Umbilical cord (tissue), 2 donors: ENCODE data around the gene CRISP3. TPM values are rescaled to one million over a fixed set of nuclear protein-coding genes. Genes with fewer than 3 reads are reported as not detected.
"Not testable (repeated sequence)": the region's sequence is repeated elsewhere in the genome, so short reads cannot be mapped to it uniquely, and the experiment has no call there.

Experiments used
- DNase-seq: peaks from one replicate; pipeline ENCODE4 v3.0.0-alpha.2; 2015; ENCODE audit warnings: low spot score
- total RNA-seq: library from RNA; depleted of rRNA; stranded (reverse); fragments of >200 nt; gene quantifications from one replicate; pipeline ENCODE4 v1.2.3, GENCODE V29; 2014; ENCODE audit warnings: low replicate concordance; ENCODE audit not compliant: insufficient read depth

The CRISP3 gene, protein sequence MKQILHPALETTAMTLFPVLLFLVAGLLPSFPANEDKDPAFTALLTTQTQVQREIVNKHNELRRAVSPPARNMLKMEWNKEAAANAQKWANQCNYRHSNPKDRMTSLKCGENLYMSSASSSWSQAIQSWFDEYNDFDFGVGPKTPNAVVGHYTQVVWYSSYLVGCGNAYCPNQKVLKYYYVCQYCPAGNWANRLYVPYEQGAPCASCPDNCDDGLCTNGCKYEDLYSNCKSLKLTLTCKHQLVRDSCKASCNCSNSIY
- 10.8 TPM for total RNA-seq

GRCh38 chr6:49744259-49744658 lies at the start of gene CRISP3:
Gene CRISP3 (minus strand): TSS chr6:49744388. CDS start chr6:49744367, 21 bp downstream.
- DNase-seq: no peak

DNA sequence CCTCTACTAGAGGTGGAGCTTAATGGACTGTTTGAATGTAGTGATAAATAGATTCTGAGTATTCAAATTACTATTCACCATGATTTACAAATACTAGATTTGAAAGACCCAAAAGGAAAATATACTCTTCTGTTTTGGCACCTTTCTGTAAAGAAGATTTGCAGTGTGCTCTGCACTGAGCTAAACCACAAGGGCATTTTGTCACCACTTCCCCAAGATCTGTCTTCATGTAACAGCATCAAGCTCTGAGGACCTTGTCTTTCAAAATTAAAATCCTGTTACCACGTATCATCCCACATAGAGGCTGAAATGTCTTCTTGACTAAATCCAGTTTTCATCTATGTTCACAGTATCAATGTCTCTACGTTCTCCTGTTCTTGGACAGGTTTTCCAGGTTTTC lies 46.2 kb upstream of the CRISP3 start:
- DNase-seq: no peak

DNA sequence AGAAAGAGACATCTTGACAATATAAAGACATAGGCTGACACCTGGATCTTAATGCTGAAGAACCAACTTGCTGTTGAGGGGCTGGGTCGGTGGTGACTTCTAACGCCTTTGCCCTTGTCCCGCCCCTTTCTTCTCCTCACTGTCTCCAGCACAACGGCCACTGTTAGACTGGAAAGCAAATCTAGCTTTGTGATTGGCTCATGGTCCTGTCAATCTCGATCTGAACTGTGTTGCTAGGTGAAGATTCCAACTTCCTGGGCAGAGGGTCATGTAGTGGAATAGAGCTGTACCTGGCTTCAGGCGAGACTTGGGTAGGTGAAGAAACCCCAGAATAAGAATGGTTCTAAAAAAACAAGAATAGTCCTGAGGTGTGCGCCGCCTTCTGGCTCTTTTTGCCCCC lies 43.0 kb upstream of the CRISP3 start, which contains the start of gene PGK2:
Gene PGK2 (minus strand): TSS at position 110 of the 400 bp plus-strand sequence. CDS start 98 bp downstream, at position 12.
- no peak for DNase-seq

GRCh38 chr6:49784272-49784671 lies 40.1 kb upstream of the CRISP3 start:
- no peak for DNase-seq

DNA sequence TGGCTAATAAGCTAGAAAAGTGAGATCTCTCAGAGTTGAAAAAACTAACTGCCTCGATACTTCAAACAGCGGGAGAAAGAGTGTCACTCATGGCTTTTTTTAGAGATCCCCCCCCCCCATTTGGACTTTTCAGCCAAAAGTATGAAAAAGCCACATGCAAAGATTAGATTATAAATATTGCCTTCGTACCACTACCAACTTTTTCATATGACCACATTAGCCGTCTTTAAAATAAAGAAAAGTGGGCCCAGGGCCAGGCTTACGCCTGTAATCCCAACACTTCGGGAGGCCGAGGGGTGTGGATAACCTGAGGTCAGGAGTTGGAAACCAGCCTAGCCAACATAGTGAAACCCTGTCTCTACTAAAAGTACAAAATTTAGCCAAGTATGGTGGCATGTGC lies 38.5 kb upstream of the CRISP3 start:
- no peak for DNase-seq

DNA sequence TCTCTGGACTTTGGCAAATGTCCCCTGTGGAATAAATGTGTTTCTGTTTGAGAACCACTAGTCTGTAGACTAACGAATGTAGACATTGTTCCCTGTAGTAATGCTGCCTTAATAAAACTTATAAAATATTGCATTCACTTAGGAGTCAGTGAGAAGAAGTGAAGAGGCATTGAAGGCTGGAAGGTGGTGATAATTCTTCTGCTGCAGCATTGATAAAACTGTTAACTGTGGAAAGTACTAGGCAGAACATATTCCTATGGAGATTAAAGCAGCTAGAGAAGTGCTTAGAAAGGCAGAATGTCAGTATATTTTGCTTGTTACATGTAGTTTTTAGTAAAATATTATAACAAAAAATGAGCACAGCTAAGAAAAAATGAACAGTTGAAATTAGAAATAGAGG lies 38.1 kb upstream of the CRISP3 start:
- no peak for DNase-seq

DNA sequence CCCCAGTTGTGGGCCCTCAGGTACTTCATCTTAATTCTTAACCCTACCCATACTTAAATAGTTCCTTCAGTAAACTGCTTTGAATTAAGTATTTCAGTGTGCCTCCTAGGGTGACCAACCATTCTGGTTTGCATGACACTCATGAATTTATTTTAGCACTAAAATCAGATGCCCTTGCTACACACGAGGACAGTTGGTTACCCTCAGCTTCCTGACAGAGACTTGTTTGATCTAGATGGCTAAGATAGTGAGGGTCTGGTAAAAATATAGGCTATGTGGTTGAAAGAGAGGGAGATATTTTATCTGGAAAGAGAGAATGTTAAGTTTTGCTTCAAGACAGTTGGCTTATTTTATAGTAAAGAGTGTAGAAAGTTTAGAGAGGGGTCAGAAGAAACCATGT lies 32.3 kb upstream of the CRISP3 start:
- no peak for DNase-seq

GRCh38 chr6:49775043-49775442 lies 30.9 kb upstream of the CRISP3 start:
- DNase-seq: no peak

DNA sequence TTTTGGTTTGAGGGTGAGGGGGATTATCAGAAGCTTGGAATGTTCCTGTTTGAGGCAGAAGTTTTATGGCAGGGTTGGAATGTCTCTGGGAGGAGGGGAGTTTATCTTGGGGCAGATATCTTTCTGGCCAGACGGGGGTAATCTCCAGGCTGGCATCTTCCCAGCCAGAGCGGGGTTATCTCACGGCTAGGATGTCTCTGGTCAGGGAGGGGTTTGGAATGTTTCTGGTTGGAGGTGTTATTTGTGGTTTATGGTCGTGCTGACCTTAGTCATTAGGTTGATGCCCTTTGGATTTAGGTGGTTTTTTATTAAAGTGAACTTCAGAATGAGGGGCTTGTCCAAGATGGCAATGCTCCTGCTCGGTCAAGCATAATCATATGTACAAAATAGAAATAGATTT lies 28.1 kb upstream of the CRISP3 start:
- no peak for DNase-seq

DNA sequence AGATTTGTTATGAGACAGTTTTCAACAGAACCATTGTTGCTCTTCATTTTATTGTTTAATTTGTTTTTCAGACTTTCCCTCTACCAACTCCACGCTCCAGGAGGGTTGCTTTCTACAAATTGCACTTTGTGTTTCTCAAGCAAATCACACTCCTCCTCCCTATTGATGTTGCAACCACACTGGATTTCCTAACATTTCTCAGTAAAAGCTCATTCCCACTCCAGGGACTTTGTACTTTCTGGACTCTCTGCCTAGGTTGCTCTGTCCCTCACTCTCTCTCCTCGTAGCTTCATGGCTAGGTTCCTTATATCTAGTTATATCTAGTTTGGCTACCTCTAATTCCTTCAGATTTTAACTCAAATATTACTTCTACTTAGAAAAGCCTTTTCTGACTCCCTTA lies 22.6 kb upstream of the CRISP3 start:
- peak; percentile 3 for DNase-seq

DNA sequence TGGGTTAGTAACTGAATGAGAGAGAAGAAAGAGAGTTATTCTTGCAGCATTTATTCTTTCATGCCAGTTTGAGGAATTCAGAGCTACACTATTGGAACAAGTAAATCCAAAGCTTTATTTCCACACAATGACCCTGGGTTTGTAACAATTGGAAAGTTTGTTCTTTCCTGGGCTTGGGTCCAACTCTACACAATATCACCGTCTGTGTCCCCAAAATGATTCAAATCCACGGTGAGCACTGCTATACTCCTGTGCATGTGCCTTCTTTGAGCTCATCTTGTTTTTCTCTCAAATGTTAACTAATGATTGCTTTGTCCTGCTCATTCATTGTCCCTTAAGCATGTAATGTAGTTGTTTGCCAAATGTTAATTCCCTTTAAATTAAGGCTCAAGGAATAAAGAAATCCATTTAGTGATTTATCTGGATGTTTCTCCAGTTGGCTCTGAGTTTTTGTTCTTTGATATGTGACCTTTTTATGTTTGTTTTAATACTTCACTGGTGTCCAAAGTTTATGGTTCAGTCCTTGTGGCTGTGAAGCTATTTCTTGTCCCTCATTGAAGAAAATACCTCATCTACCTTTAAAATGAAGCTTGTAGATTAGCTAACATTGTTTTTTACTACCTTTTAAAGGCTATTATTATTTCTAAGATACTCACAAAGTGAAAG lies 20.5 kb upstream of the CRISP3 start:
- no peak for DNase-seq

DNA sequence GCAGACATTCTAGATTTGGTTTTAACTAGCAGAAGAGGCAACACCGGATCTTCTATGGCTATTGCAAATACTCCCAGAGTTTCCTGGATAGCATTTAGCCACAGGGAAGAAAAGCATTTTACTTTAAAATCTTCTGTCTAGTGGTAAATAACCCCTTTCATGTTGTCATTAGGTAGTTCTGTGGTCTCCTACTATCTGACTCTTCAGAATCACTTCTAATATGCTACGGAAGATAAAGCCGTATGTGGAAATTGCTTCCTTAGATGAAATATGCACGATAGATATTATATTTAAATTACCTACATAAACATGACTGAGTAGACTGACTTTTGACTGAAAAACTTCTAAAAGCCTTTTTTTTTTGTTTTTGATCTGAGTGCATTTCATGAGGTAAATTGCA lies 759 bp downstream of the CRISP3 start:
- no peak for DNase-seq

GRCh38 chr6:49739423-49739822 lies 4.8 kb downstream of the CRISP3 start:
- no peak for DNase-seq

DNA sequence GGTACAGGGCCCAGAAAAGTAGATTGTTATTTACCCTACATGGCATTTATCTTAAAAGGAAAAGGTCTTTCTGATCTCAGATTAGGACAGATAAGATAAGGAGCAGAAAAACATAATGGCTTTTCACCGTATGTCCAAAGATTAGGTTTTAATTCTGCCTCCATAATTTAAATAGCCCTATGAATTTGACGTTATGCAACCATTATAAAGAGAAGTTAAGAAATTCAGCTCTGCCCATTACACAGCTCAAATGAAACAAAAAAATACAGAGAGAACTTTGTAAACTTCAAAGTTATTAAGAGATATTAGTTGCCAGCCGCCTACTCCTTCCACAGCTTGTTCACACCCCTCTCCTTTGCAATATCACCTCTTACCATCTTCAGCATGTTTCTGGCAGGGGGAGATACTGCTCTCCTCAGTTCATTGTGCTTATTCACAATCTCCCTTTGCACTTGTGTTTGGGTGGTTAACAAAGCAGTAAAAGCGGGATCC lies 8.1 kb downstream of the CRISP3 start:
- DNase-seq: no peak

GRCh38 chr6:49733680-49734079 lies 10.5 kb downstream of the CRISP3 start:
- no peak for DNase-seq

DNA sequence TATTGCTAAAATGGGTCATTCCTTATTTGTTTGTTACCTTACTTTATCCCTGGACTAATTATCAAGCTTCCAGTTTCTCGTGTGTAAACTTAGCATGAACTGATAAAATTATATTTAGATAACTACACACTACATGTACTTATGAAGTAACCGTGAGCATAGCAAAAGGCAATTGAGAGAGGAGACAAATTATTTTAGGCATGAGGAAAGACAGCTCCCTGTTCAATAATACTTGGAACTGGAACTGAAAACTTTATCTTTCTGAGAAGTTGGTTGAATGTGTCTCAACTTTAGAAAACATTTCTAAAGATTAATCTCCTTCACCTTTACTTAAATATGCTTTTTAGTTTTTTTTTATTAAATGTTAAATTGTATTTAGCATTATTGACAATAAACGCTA lies 11.4 kb downstream of the CRISP3 start:
- DNase-seq: no peak

DNA sequence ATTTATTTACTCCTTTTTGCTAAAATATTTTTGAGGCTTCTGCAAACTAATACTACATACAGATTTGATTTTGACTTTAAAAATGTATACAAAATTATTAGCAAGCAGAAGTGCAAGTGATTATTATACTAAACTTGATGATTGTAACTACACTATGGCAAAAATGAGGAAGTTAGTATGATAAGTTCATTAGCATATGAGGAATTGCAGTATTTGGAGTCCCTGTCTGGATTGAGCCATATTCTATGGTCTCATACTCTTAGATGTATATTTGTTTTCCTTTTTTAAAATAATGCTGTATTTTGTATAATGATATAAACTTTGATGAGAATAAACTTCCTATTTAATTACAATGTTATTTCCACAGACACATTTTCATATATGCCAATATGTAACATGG lies 13.9 kb downstream of the CRISP3 start:
- no peak for DNase-seq

DNA sequence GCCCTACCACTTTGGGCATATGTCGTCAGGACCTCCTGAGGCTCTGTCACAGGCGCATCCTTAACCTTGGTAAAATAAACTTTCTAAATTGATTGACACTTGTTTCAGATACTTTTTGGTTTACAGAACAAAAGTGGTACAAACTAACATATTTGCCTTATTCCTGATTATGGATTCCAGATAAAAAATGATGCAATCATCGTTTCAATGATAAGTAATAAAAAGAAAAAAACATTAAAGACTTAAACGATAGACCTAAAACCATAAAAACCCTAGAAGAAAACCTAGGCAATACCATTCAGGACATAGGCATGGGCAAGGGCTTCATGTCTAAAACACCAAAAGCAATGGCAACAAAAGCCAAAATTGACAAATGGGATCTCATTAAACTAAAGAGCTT lies 20.3 kb downstream of the CRISP3 start:
- DNase-seq: not testable (repeated sequence)

DNA sequence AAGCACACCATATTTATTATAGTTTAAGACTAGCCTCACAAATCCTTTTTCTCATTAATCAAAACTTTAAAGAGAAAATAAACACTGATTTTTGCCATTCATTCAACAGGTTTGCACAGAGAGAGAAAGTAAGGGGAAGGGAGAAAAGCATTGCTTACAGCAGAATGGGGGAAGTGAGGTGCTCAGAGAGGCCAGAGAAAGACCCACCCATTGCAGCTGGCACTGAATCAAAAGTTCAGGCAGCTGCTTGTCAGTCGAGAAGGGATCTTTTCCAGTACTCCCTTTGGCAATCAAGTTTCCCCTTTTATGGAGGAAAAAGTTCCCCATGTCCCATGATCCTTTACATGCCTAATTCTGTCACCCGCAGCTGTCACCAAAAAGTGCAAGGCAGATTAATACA lies 22.9 kb downstream of the CRISP3 start:
- DNase-seq: no peak

DNA sequence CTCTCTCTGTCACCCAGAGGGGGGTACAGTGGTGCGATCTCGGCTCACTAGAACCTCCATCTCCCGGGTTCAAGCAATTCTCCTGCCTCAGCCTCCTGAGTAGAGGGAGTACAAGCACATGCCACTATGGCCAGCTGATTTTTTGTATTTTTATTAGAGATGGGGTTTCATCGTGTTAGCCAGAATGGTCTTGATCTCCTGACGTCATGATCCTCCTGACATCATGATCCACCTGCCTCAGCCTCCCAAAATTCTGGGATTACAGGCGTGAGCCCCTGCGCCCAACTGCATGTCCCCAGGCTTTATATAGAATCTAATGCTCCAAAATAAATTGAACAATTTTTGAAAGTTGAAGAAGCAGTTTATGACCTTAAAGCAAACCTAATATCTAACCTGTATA lies 23.8 kb downstream of the CRISP3 start:
- DNase-seq: no peak

DNA sequence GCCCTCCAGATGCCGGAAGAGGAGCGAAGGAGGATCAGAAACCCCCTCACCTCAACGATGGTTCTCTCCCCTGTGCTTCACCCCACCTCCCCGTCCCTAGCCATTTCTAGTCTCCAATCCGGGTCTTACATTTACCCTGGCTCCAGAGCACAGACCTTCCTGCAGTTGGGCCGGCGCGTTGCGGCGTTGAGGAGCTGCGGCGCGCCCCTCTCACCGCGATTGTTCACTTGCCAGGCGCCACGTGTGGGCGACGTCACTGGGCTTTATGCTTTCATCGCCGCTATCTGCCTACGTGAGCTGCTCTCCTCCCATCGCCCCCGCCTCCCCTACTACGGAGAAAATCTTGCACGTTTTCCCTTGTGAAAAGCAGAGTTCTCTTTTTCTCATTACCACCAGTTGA lies 30.8 kb downstream of the CRISP3 start, which contains the start of gene CRISP2:
Gene CRISP2 (minus strand): TSS at position 198 of the 400 bp plus-strand sequence. CDS start 4,347 bp downstream, outside the sequence.
- DNase-seq: no peak

- DNase-seq: no peak
Measured at GRCh38 chr6:49698478-49698877, 45.7 kb downstream of the CRISP3 start.

DNA sequence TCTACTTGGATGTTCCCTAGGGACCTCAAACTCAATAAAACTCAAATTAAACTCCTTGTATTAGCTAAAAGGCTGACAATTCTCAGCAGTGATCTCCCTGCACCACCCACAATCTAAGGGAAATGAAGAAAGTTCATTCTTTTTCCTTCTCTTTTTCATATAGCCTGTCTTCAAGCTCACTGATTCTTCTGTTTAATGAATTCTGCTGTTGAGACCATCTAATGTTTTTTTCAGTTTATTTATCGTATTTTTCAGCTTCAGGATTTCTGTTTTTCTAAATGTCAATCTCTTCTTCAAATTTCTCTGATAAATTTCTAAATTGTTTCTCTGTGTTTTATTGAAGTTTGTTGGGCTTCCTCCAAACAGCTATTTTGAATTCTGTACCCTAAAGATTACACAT lies 50.7 kb downstream of the CRISP3 start:
- no peak for DNase-seq
